ENCODE measurements around the gene PRDM8.

The PRDM8 gene

DNA sequence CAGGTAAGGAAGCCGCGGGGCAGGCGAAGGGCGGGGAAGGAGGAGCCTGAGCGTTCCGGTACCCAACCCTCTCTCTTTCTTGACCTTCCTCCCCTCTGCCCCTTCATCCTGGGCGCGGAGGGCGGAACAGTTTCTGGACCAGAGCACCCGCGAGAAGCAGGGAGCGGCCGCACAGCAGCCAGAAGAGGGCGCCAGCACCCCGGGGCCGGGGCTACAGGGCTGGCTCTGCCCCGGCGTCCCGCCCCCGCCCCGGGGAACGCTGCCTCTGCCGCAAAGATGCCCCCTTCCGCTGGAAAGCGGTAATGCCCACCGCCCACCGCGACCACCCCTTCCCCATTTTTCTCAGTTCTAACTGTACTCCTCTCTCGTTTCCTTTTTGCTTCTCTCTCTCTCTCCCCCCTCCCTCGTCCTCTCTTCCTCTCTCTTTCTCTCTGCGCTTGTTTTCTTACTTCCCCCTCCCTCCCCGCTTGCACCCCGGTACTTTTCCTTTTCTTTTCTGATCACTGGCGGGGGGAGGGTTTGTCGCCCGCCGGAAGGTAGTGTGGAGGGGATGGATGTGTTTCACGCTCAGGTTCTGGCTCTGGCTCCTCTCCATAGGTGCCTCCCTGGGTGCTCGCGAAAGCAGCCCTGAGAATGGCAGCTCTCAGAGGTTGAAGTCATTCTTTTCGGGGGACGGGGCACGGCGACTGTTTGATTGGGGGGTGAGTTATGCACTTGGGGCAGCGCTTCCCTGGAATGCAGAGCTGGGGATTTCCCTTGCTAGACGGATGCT, 13.1 kb upstream of the PRDM8 start:
- Histone ChIP-seq H3K4me3 (ENCODE audit: low read depth, low read length) (peak overlapping the region; percentile 80), H3K36me3 (replicated peaks) (no peaks in the 10 kb centered on the region), H3K27ac (peak overlapping the region; percentile 19), H3K27me3 (replicated peaks) (peaks cover 14% of the 10 kb centered on the region)
- in situ Hi-C loops (cut with HindIII; ENCODE audit: low pct_ligation_motif_present, low sequenced_read_pairs) = no loop called here
- TF ChIP-seq, protein P1, sequence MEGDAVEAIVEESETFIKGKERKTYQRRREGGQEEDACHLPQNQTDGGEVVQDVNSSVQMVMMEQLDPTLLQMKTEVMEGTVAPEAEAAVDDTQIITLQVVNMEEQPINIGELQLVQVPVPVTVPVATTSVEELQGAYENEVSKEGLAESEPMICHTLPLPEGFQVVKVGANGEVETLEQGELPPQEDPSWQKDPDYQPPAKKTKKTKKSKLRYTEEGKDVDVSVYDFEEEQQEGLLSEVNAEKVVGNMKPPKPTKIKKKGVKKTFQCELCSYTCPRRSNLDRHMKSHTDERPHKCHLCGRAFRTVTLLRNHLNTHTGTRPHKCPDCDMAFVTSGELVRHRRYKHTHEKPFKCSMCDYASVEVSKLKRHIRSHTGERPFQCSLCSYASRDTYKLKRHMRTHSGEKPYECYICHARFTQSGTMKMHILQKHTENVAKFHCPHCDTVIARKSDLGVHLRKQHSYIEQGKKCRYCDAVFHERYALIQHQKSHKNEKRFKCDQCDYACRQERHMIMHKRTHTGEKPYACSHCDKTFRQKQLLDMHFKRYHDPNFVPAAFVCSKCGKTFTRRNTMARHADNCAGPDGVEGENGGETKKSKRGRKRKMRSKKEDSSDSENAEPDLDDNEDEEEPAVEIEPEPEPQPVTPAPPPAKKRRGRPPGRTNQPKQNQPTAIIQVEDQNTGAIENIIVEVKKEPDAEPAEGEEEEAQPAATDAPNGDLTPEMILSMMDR (IDR thresholded peaks at IDR 0.05; ENCODE audit: low read depth, low read length, missing control alignments) = peak; percentile 79
- peak; percentile 75 for DNase-seq

DNA sequence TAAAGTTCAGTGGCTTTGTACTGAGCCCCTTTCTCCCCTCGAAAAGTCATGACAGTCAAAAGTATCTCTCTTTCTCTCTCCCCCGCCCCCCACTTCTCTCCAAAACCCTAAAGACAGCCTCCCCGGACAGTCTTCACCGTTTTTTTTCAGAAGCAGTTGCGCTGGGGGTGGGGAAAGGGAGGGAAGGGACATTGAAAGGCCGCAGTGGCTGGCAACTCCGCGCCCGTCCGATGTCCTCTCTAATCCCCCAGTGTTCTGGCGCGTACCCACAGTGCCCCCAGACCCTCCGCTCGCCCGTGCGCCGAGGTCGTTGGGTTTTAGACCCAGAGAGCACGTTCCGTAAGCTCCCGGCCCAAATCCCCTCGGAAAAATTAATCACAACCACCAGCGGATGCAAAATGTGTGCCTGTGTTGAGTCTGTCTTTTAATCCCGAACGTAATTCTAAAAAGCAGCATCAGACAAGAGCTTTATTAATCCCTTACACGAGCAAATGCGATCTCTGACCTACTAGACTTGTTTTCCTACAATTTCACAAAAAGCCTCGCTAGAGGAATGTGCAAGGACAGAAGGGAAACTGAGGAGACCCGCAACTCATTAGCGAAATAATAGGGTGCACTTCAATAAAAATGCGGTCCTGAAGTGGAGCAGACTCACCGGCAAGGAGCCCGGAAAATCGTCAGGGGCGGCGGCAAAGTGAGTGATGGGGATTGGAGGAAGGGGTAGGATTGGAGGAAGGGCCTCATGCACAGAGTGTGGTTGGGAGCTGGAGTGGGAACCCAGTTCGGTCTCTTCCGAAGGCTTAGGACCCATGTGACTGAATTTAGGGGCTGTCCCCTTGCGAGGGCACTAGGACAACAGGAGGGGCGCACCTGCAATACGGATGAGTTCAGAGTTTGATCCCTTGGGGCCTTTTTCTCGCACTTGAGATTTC, 12.2 kb upstream of the PRDM8 start:
- TF ChIP-seq, protein P1 (IDR thresholded peaks at IDR 0.05; ENCODE audit: low read depth, low read length, missing control alignments) = no peak
- Histone ChIP-seq H3K4me3 (ENCODE audit: low read depth, low read length) (peak overlapping the region; percentile 80), H3K36me3 (replicated peaks) (no peaks in the 10 kb centered on the region), H3K27me3 (replicated peaks) (peaks cover 21% of the 10 kb centered on the region), H3K27ac (no peak overlapping the region)
- no peak for DNase-seq
- in situ Hi-C loops (cut with HindIII; ENCODE audit: low pct_ligation_motif_present, low sequenced_read_pairs) = no loop called here

DNA sequence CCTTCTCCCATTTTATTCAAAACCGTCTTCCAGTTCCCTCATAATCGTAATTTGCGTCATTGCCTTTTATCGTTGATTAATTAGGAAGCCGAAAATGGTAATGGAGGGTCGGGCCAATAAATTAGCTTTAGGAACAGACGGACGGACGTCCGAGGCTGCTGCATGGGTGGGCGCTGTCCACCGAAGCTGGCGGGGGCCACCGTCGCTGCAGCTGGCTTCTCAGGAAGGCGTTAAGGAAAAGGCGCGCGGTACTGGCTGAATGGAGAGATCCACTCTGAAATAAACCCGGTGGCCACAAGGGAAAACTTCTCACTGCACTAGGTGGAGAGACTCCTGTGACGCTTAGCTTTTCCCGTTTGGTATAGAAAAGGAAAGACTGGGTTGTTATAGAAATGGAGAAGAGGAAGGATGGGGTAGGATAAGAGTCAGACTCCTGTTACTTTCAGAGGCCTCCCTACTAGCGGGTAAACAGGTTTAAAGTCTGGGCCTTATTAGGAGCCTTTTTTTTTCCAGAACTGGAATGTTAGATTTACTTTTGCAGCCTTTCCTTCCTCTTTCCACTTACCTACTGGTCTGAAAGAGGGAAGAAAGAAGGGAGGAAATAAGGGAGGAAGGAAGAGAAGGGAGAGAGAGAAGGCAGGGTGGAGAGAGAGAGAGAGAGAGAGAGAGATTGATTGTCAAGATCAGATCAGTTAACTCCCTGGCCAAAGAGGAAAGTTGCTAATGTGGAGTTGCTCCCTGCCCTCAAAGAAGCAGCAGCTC, 11.3 kb upstream of the PRDM8 start:
- no peak overlapping the region for H3K27ac ChIP-seq
- H3K4me3 ChIP-seq (ENCODE audit: low read depth, low read length) = peak overlapping the region; percentile 80
- peaks cover 23% of the 10 kb centered on the region for H3K27me3 ChIP-seq (replicated peaks)
- H3K36me3 ChIP-seq (replicated peaks) = no peaks in the 10 kb centered on the region
- no peak for DNase-seq
- TF ChIP-seq, protein P1 (IDR thresholded peaks at IDR 0.05; ENCODE audit: low read depth, low read length, missing control alignments) = peak; percentile 18
- in situ Hi-C loops (cut with HindIII; ENCODE audit: low pct_ligation_motif_present, low sequenced_read_pairs) = no loop called here

DNA sequence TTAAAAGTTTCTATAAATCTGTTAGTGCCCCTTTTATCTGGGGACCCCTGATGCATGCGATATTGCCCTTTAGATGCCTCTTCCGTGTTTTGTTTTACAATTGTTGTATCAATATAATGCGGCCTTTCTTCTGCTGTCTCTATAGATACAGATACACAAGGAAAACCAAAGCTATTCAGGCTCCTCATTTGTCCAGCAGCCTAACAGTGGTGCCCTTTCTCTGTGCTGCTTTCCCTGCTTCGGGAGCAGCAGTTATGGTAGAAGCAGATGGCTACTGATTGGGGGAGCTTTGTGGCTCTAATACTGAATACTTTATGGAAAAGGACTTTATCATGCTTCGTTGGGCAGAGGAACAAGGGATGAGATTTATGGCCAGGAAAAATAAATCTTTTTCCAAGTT, 10.6 kb upstream of the PRDM8 start:
- Histone ChIP-seq H3K27me3 (replicated peaks) (peaks cover 23% of the 10 kb centered on the region), H3K27ac (no peak overlapping the region), H3K36me3 (replicated peaks) (no peaks in the 10 kb centered on the region), H3K4me3 (ENCODE audit: low read depth, low read length) (no peak overlapping the region)
- TF ChIP-seq, protein P1 (IDR thresholded peaks at IDR 0.05; ENCODE audit: low read depth, low read length, missing control alignments) = no peak
- DNase-seq = no peak
- in situ Hi-C loops (cut with HindIII; ENCODE audit: low pct_ligation_motif_present, low sequenced_read_pairs) = no loop called here

DNA sequence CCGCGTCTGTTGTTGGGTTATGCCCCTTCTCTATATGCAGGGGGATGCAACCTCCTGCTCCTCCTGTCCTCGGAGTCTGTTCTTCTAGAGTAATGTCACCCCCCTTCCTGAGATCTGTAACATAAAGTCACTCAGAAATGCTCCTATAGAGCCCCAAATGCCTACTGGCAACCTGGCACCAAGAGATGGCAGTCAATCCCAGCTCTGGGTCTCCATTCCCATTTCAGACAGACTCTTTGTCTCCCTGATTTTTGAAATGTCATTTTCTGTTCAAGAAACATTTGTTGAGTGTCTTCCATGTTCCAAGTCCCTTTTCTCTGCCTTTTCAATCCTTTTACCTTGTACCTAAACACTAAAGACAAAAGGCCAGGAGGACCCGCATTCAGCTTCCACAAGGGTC, 9.6 kb upstream of the PRDM8 start:
- H3K27me3 ChIP-seq (replicated peaks) = peaks cover 23% of the 10 kb centered on the region
- in situ Hi-C loops (cut with HindIII; ENCODE audit: low pct_ligation_motif_present, low sequenced_read_pairs) = no loop called here
- no peak for DNase-seq
- H3K4me3 ChIP-seq (ENCODE audit: low read depth, low read length) = no peak overlapping the region
- TF ChIP-seq, protein P1 (IDR thresholded peaks at IDR 0.05; ENCODE audit: low read depth, low read length, missing control alignments) = no peak
- H3K36me3 ChIP-seq (replicated peaks) = no peaks in the 10 kb centered on the region
- no peak overlapping the region for H3K27ac ChIP-seq

Data from brain microvascular endothelial cell (primary cell).